Neural cell (in vitro differentiated cells): Measurements from ENCODE around the gene MAST2. TPM values are rescaled to one million over a fixed set of nuclear protein-coding genes. Genes with fewer than 3 reads are reported as not detected.
"Not testable (repeated sequence)": the region's sequence is repeated elsewhere in the genome, so short reads cannot be mapped to it uniquely, and the experiment has no call there.

Source experiments
- H2AFZ ChIP-seq: fragments of 200-600, 300-800 bp; sonication (generic), shearing (Covaris generic); 2 replicates; pipeline ENCODE4 v1.6.0; 2014; ENCODE audit warnings: low read depth, mild to moderate bottlenecking, antibody characterized with exemption, low read length, moderate library complexity
- H3F3A ChIP-seq: fragments of 200-600 bp; shearing (Covaris generic); 2 replicates; pipeline ENCODE4 v1.6.1; 2016; ENCODE audit warnings: mild to moderate bottlenecking, moderate library complexity, mixed read lengths, antibody characterized with exemption, low read length; ENCODE audit not compliant: insufficient read depth, poor library complexity, severe bottlenecking
- H3K27ac ChIP-seq: fragments of 200-600, 300-800 bp; sonication (generic), shearing (Covaris generic); 2 replicates; pipeline ENCODE4 v1.5.1; 2014; ENCODE audit warnings: mild to moderate bottlenecking, low read length, moderate library complexity
- H3K27me3 ChIP-seq: fragments of 300-800, 200-600 bp; sonication (generic), shearing (Covaris generic); 2 replicates; pipeline ENCODE4 v1.6.0; 2014; ENCODE audit warnings: mild to moderate bottlenecking, low read depth, low read length, moderate library complexity; ENCODE audit not compliant: insufficient read depth
- H3K36me3 ChIP-seq: fragments of 300-800, 200-600 bp; sonication (generic), shearing (Covaris generic); 2 replicates; pipeline ENCODE4 v1.5.1; 2014; ENCODE audit warnings: mild to moderate bottlenecking, antibody characterized with exemption, low read length, moderate library complexity; ENCODE audit not compliant: insufficient read depth
- H3K4me2 ChIP-seq: fragments of 300-800, 200-600 bp; sonication (generic), shearing (Covaris generic); 2 replicates; pipeline ENCODE4 v1.6.0; 2014; ENCODE audit warnings: mild to moderate bottlenecking, low read length
- H3K4me3 ChIP-seq: fragments of 300-800, 200-600 bp; sonication (generic), shearing (Covaris generic); 2 replicates; pipeline ENCODE4 v1.5.1; 2014; ENCODE audit warnings: mild to moderate bottlenecking, low read length, moderate library complexity
- H3K79me2 ChIP-seq: fragments of 200-600 bp; shearing (Covaris generic); replicated peaks from 2 replicates; pipeline ENCODE4 v1.6.0; 2014; ENCODE audit warnings: mild to moderate bottlenecking, low read length, moderate library complexity; ENCODE audit not compliant: insufficient read depth
- H3K9ac ChIP-seq: fragments of 300-800, 200-600 bp; sonication (generic), shearing (Covaris generic); 2 replicates; pipeline ENCODE4 v1.6.1; 2016; ENCODE audit warnings: mild to moderate bottlenecking, low read length, mixed read lengths
- H3K9me2 ChIP-seq: fragments of 200-600 bp; shearing (Covaris generic); 2 replicates; pipeline ENCODE4 v1.6.1; 2016; ENCODE audit warnings: mild to moderate bottlenecking, low read length, mixed read lengths; ENCODE audit not compliant: insufficient read depth
- H3K9me3 ChIP-seq: fragments of 200-600, 300-800 bp; sonication (generic), shearing (Covaris generic); 2 replicates; pipeline ENCODE4 v1.6.1; 2016; ENCODE audit warnings: mild to moderate bottlenecking, mixed run types, low read length, moderate library complexity, mixed read lengths
- H4K20me1 ChIP-seq: fragments of 200-600 bp; shearing (Covaris generic); 2 replicates; pipeline ENCODE4 v1.6.1; 2016; ENCODE audit warnings: mild to moderate bottlenecking, mixed run types; ENCODE audit not compliant: insufficient read depth
- CTCF ChIP-seq: fragments of 450-650 bp; IDR thresholded peaks from 2 replicates; pipeline ENCODE4 v1.5.1; 2014; ENCODE audit warnings: antibody characterized with exemption, mild to moderate bottlenecking, moderate library complexity; ENCODE audit not compliant: poor library complexity, severe bottlenecking
- EP300 ChIP-seq: fragments of 450-650 bp; conservative IDR thresholded peaks from 2 replicates; pipeline ENCODE4 v1.6.1; 2014; ENCODE audit warnings: antibody characterized with exemption, mild to moderate bottlenecking, moderate library complexity; ENCODE audit not compliant: poor library complexity, severe bottlenecking
- EZH2 ChIP-seq: fragments of 200-600, 300-800 bp; shearing (Covaris generic), sonication (generic); IDR thresholded peaks from 2 replicates; pipeline ENCODE4 v1.6.1; 2014; ENCODE audit warnings: antibody characterized with exemption, low read length, borderline replicate concordance, mild to moderate bottlenecking; ENCODE audit not compliant: insufficient read depth, poor library complexity, severe bottlenecking
- MXI1 ChIP-seq: fragments of 450-650 bp; conservative IDR thresholded peaks from 2 replicates; pipeline ENCODE4 v1.6.1; 2014; ENCODE audit warnings: antibody characterized with exemption, mild to moderate bottlenecking; ENCODE audit not compliant: poor library complexity, severe bottlenecking
- POLR2AphosphoS5 ChIP-seq: IDR thresholded peaks from 2 replicates; pipeline ENCODE4 v1.6.1; 2012
- RAD21 ChIP-seq: fragments of 450-650 bp; conservative IDR thresholded peaks from 2 replicates; pipeline ENCODE4 v1.6.1; 2014; ENCODE audit warnings: antibody characterized with exemption, mild to moderate bottlenecking, moderate library complexity
- REST ChIP-seq: IDR thresholded peaks from 2 replicates; pipeline ENCODE4 v1.6.1; 2012; ENCODE audit warnings: borderline replicate concordance
- SMC3 ChIP-seq: fragments of 450-650 bp; conservative IDR thresholded peaks from 2 replicates; pipeline ENCODE4 v1.6.1; 2014; ENCODE audit warnings: antibody characterized with exemption, mild to moderate bottlenecking, moderate library complexity; ENCODE audit not compliant: poor library complexity
- TAF1 ChIP-seq: IDR thresholded peaks from 2 replicates; pipeline ENCODE4 v1.6.1; 2012; ENCODE audit warnings: low read depth
- polyA plus RNA-seq: library from polyadenylated mRNA; depleted of rRNA; stranded (reverse); fragments of >200 nt; gene quantifications from 2 replicates; pipeline ENCODE4 v1.2.3, GENCODE V29; 2014

The MAST2 gene
- polyA plus RNA-seq, 1 donor from 2014 or later = 22.2 TPM

GRCh38 chr1:45870500-45870899 is 67.1 kb downstream of the MAST2 start:
- Histone ChIP-seq H3F3A (no peaks in the 10 kb centered on the region), H3K4me2 (no peak overlapping the region), H3K79me2 (peaks cover 3% of the 10 kb centered on the region), H3K4me3 (no peak overlapping the region), H3K27me3 (no peaks in the 10 kb centered on the region), H2AFZ (no peak overlapping the region), H3K36me3 (no peaks in the 10 kb centered on the region), H3K9ac (no peak overlapping the region), H3K9me3 (no peaks in the 10 kb centered on the region), H4K20me1 (no peaks in the 10 kb centered on the region), H3K9me2 (no peaks in the 10 kb centered on the region), H3K27ac (no peak overlapping the region)
- no peak for TF ChIP-seq TAF1
- TF ChIP-seq CTCF = no peak
- no peak for TF ChIP-seq REST
- TF ChIP-seq MXI1 = no peak
- TF ChIP-seq RAD21 = no peak
- no peak for TF ChIP-seq POLR2AphosphoS5
- TF ChIP-seq EZH2 = no peak
- TF ChIP-seq EP300 = no peak
- TF ChIP-seq SMC3 = no peak

GRCh38 chr1:45872173-45872801 is 68.9 kb downstream of the MAST2 start:
- not testable (repeated sequence) for H3K9me3 ChIP-seq, H3K9ac ChIP-seq, H3K4me2 ChIP-seq, H3K27me3 ChIP-seq, H3K79me2 ChIP-seq, H3F3A ChIP-seq, H3K27ac ChIP-seq, H3K36me3 ChIP-seq, H3K9me2 ChIP-seq, H4K20me1 ChIP-seq, H3K4me3 ChIP-seq, H2AFZ ChIP-seq
